Trophoblast cell (in vitro differentiated cells and primary cell): Measurements from ENCODE around the gene NSFL1C.
"Not testable (repeated sequence)": the region's sequence is repeated elsewhere in the genome, so short reads cannot be mapped to it uniquely, and the experiment has no call there.

ENCODE experiments used
- DNase-seq, 2 donors: peaks; one replicate each; pipeline ENCODE4 v3.0.0-alpha.2; 2016
- H2AFZ ChIP-seq: 2 replicates; pipeline ENCODE4 v1.6.1; 2013; ENCODE audit warnings: low read length, moderate library complexity, mild to moderate bottlenecking; ENCODE audit not compliant: insufficient read depth, poor library complexity
- H2AK5ac ChIP-seq: 2 replicates; pipeline ENCODE4 v1.6.1; 2013; ENCODE audit warnings: mild to moderate bottlenecking, low read length
- H2BK120ac ChIP-seq: 2 replicates; pipeline ENCODE4 v1.6.1; 2013; ENCODE audit warnings: low read length, mild to moderate bottlenecking, moderate library complexity; ENCODE audit not compliant: insufficient read depth, poor library complexity
- H2BK12ac ChIP-seq: 2 replicates; pipeline ENCODE4 v1.6.1; 2013; ENCODE audit warnings: mild to moderate bottlenecking, low read length, moderate library complexity
- H2BK5ac ChIP-seq: 2 replicates; pipeline ENCODE4 v1.6.1; 2013; ENCODE audit warnings: low read length, low read depth, moderate library complexity, mild to moderate bottlenecking; ENCODE audit not compliant: poor library complexity
- H3K14ac ChIP-seq: 2 replicates; pipeline ENCODE4 v1.6.1; 2013; ENCODE audit warnings: mild to moderate bottlenecking, low read length
- H3K18ac ChIP-seq: 2 replicates; pipeline ENCODE4 v1.6.1; 2013; ENCODE audit warnings: mild to moderate bottlenecking, low read length
- H3K23ac ChIP-seq: 2 replicates; pipeline ENCODE4 v1.6.1; 2013; ENCODE audit warnings: low read length
- H3K27ac ChIP-seq: 2 replicates; pipeline ENCODE4 v1.5.1; 2013; ENCODE audit warnings: low read depth, mild to moderate bottlenecking, inconsistent platforms, low read length, moderate library complexity
- H3K27me3 ChIP-seq: 2 replicates; pipeline ENCODE4 v1.6.1; 2013; ENCODE audit warnings: inconsistent platforms, mild to moderate bottlenecking, low read length, moderate library complexity; ENCODE audit not compliant: insufficient read depth
- H3K36me3 ChIP-seq, 2 experiments: 1 replicate in 1 of 2; 2 replicates in 1 of 2; pipeline ENCODE4 v1.6.1; 2013; ENCODE audit warnings: low read length in 2 of 2, mild to moderate bottlenecking in 2 of 2, moderate library complexity in 1 of 2; ENCODE audit not compliant: insufficient read depth in 2 of 2, control insufficient read depth in 1 of 2
- H3K4ac ChIP-seq: 2 replicates; pipeline ENCODE4 v1.6.1; 2013; ENCODE audit warnings: low read depth, mild to moderate bottlenecking, low read length, moderate library complexity
- H3K4me1 ChIP-seq, 2 experiments: 1 replicate in 1 of 2; 2 replicates in 1 of 2; pipeline ENCODE4 v1.6.1; 2013; ENCODE audit warnings: low read length in 2 of 2, mild to moderate bottlenecking in 2 of 2, moderate library complexity in 1 of 2; ENCODE audit not compliant: insufficient read depth in 2 of 2, control insufficient read depth in 1 of 2
- H3K4me2 ChIP-seq: 2 replicates; pipeline ENCODE4 v1.6.1; 2013; ENCODE audit warnings: inconsistent platforms, mild to moderate bottlenecking, low read length, moderate library complexity
- H3K4me3 ChIP-seq: 2 replicates; pipeline ENCODE4 v1.5.1; 2013; ENCODE audit warnings: mild to moderate bottlenecking, low read depth, low read length, inconsistent platforms
- H3K79me1 ChIP-seq: one replicate; pipeline ENCODE4 v1.6.1; 2013; ENCODE audit warnings: low read length
- H3K79me2 ChIP-seq: 2 replicates; pipeline ENCODE4 v1.6.1; 2013; ENCODE audit warnings: low read length, mild to moderate bottlenecking; ENCODE audit not compliant: control insufficient read depth, insufficient read depth, poor library complexity
- H3K9ac ChIP-seq: 2 replicates; pipeline ENCODE4 v1.6.1; 2013; ENCODE audit warnings: mild to moderate bottlenecking, low read length
- H3K9me3 ChIP-seq: 2 replicates; pipeline ENCODE4 v1.6.1; 2013; ENCODE audit warnings: low read depth, mild to moderate bottlenecking, control low read depth, inconsistent platforms, low read length; ENCODE audit not compliant: insufficient read depth
- H4K12ac ChIP-seq: 2 replicates; pipeline ENCODE4 v1.6.1; 2013; ENCODE audit warnings: low read depth, mild to moderate bottlenecking, low read length, moderate library complexity
- H4K8ac ChIP-seq: 2 replicates; pipeline ENCODE4 v1.6.1; 2013; ENCODE audit warnings: low read depth, mild to moderate bottlenecking, low read length, moderate library complexity
- H4K91ac ChIP-seq: one replicate; pipeline ENCODE4 v1.6.1; 2013; ENCODE audit warnings: low read depth, mild to moderate bottlenecking, low read length, moderate library complexity
- WGBS: extraction: QIAGEN DNeasy Blood & Tissue Kit; methylation state at CpG from one replicate; pipeline ENCODE4 v1.1.7; 2013; ENCODE audit warnings: missing lambda C conversion rate; ENCODE audit not compliant: insufficient read length, insufficient coverage; ENCODE audit errors: extremely low coverage; 5-methylcytosine and 5-hydroxymethylcytosine counted together

The NSFL1C gene

DNA sequence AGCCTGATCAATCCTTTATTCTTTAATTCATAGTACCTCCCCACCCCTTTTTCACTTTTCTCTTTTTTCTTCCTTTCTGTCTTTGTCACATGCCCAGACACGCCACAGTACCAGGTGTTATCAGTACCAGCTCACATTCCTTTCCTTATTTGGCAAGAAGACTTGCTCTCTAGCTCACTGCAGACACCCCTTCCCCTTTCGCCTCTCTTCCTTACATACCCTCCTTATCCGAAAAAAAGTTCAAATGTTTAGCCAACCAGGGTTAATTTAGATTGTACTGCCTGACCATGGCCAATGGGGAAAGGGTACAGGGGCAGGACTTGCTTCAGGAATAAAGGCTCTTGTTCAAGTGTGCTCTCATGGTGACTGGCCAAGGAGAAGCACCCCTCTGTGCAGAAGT is 33.8 kb upstream of the NSFL1C start:
- Histone ChIP-seq H3K4me3 (no peak overlapping the region), H3K14ac (no peak overlapping the region), H3K4me1 (peaks cover 9% of the 10 kb centered on the region in 2 experiments), H3K18ac (no peak overlapping the region), H3K9me3 (no peaks in the 10 kb centered on the region), H4K91ac (peak overlapping the region; percentile 77), H3K4ac (no peak overlapping the region), H3K23ac (no peak overlapping the region), H2AFZ (no peak overlapping the region), H4K12ac (no peak overlapping the region), H4K8ac (no peak overlapping the region), H3K27ac (no peak overlapping the region), H3K79me2 (no peaks in the 10 kb centered on the region), H3K4me2 (no peak overlapping the region), H2AK5ac (no peak overlapping the region), H3K27me3 (peaks cover 2% of the 10 kb centered on the region), H2BK5ac (peak overlapping the region; percentile 93), H3K36me3 (no peaks in the 10 kb centered on the region), H3K9ac (no peak overlapping the region), H2BK12ac (no peak overlapping the region), H2BK120ac (peak overlapping the region; percentile 96), H3K79me1 (peaks cover 11% of the 10 kb centered on the region)
- DNase-seq = peak in 1 of 2 donors; percentile 57
- WGBS = no CpG with 5 or more reads among the region's 3 CpGs

DNA sequence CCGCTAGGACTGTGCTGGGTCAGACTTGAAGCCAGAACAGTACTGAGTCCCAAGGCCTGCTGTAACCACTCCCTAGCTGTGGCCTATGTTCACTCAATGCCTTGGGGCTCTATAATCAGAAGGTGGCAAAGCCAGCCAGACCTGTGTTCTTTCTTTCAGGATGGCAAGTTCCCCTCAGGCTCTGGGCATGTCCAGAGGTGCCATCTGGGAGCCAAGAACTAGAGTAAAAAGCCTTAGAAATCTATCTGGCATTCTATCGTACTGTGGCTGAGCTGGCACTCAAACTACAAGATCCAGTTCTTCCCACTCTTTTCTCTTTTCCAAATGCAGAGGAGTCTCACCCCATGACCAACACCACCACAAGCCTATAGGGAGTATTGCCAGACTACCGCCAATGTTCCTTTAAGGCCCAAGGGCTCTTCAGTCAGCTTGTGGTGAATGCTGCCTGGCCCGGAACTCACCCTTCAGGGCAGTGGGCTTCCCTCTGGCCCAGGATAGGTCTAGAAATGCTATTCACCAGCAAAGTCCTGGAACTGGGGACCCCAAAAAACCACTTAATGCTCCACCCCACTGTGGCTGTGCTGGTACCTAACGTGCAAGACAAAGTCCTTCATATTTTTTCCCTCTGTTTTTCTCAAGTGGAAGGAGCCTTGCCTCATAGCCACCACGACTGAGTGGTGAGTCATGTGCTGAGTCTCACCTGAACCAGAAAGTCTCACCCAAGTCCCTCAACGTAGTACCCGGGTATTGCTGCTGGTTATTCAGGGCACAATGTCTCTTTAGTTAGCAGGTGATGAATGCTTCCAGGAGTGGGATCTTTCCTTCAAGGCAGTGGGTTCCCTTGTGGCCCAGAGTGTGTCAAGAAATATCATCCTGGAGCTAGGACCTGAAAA is 33.1 kb upstream of the NSFL1C start:
- peaks cover 9% of the 10 kb centered on the region in 2 experiments for H3K4me1 ChIP-seq
- H3K79me2 ChIP-seq = no peaks in the 10 kb centered on the region
- no peak overlapping the region for H3K4me2 ChIP-seq
- H3K14ac ChIP-seq = peak overlapping the region; percentile 77
- H2BK12ac ChIP-seq = peak overlapping the region; percentile 74
- no peak overlapping the region for H3K4me3 ChIP-seq
- peaks cover 11% of the 10 kb centered on the region for H3K79me1 ChIP-seq
- no CpG with 5 or more reads among the region's 8 CpGs for WGBS
- H2AK5ac ChIP-seq = peak overlapping the region; percentile 60
- H3K18ac ChIP-seq = peak overlapping the region; percentile 47
- H2AFZ ChIP-seq = peak overlapping the region; percentile 23
- H3K27ac ChIP-seq = no peak overlapping the region
- peak overlapping the region; percentile 77 for H4K91ac ChIP-seq
- no peak overlapping the region for H4K12ac ChIP-seq
- no peak overlapping the region for H3K23ac ChIP-seq
- DNase-seq = peak; percentile 47 to 76
- peak overlapping the region; percentile 96 for H2BK120ac ChIP-seq
- H3K36me3 ChIP-seq = no peaks in the 10 kb centered on the region
- no peaks in the 10 kb centered on the region for H3K9me3 ChIP-seq
- H2BK5ac ChIP-seq = peak overlapping the region; percentile 93
- no peak overlapping the region for H3K9ac ChIP-seq
- H3K4ac ChIP-seq = peak overlapping the region; percentile 37
- H3K27me3 ChIP-seq = peaks cover 2% of the 10 kb centered on the region
- H4K8ac ChIP-seq = peak overlapping the region; percentile 46

DNA sequence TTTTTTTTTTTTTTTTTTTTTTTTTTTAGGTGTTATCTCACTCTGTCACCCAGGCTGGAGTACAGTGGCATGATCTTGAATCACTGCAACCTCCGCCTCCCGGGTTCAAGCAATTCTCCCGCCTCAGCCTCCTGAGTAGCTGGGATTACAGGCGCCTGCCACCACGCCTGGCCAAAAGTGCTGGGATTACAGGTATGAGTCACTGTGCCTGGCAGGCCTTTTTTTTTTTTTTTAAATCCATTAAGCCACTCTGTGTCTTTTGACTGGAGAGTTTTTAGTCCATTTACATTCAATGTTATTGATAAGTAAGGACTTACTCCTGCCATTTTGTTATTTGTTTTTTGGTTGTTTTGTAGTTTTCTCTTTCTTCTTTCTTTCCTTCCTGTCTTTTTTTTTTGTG is 30.7 kb upstream of the NSFL1C start:
- H3K9me3 ChIP-seq, H2BK120ac ChIP-seq: not testable (repeated sequence)

DNA sequence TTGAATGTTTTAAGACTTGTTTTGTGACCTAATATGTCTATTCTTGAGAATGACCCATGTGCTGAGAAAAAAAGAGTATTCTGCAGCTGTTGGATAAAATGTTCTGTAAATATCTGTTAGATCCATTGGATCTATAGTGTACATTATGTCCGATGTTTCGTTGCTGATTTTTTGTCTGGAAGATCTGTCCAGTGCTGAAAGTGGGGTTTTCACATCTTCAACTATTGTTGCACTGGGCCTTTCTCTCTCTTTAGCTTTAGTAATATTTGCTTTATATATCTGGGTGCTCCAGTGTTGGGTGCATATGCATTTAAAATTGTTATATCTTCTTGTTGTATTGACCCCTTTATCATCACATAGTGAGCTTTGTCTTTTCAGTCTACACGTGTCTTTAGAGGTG is 30.3 kb upstream of the NSFL1C start:
- H2BK5ac ChIP-seq = no peak overlapping the region
- H3K4me2 ChIP-seq = no peak overlapping the region
- H2BK120ac ChIP-seq = no peak overlapping the region
- DNase-seq = no peak
- no peaks in the 10 kb centered on the region for H3K27me3 ChIP-seq
- no peaks in the 10 kb centered on the region for H3K79me2 ChIP-seq
- no peak overlapping the region for H4K12ac ChIP-seq
- no peak overlapping the region for H3K14ac ChIP-seq
- peaks cover 11% of the 10 kb centered on the region for H3K79me1 ChIP-seq
- H3K4me3 ChIP-seq = no peak overlapping the region
- no peak overlapping the region for H3K18ac ChIP-seq
- WGBS = no CpG with 5 or more reads among the region's 3 CpGs
- H2AK5ac ChIP-seq = no peak overlapping the region
- no peak overlapping the region for H4K91ac ChIP-seq
- H4K8ac ChIP-seq = no peak overlapping the region
- H3K4ac ChIP-seq = no peak overlapping the region
- H3K23ac ChIP-seq = no peak overlapping the region
- H3K9ac ChIP-seq = no peak overlapping the region
- no peaks in the 10 kb centered on the region for H3K9me3 ChIP-seq
- H3K36me3 ChIP-seq = no peaks in the 10 kb centered on the region
- peaks cover 9% of the 10 kb centered on the region in 2 experiments for H3K4me1 ChIP-seq
- H3K27ac ChIP-seq = no peak overlapping the region
- no peak overlapping the region for H2AFZ ChIP-seq
- no peak overlapping the region for H2BK12ac ChIP-seq

More for the DNA sequence above, 30.7 kb upstream of the NSFL1C start:
- not testable (repeated sequence) for H3K27ac ChIP-seq, H3K18ac ChIP-seq, H3K79me2 ChIP-seq, H3K4me2 ChIP-seq, H3K14ac ChIP-seq, H3K23ac ChIP-seq, H3K4me3 ChIP-seq, H4K91ac ChIP-seq, H4K12ac ChIP-seq, H2BK12ac ChIP-seq, H3K36me3 ChIP-seq, H3K9ac ChIP-seq, H4K8ac ChIP-seq, H3K4me1 ChIP-seq, H3K4ac ChIP-seq, H2AK5ac ChIP-seq, H2AFZ ChIP-seq, H3K27me3 ChIP-seq, H2BK5ac ChIP-seq
- DNase-seq = peak in 1 of 2 donors; percentile 58
- H3K79me1 ChIP-seq = peaks cover 11% of the 10 kb centered on the region
- no CpG with 5 or more reads among the region's 5 CpGs for WGBS
